Smooth muscle cell of bladder (primary cell): ENCODE results near the gene SMIM1. TPM values are rescaled to one million over a fixed set of nuclear protein-coding genes. Genes with fewer than 3 reads are reported as not detected.

Source experiments
- total RNA-seq: library from RNA; depleted of rRNA; stranded (reverse); fragments of >200 nt; gene quantifications from 2 replicates; pipeline ENCODE4 v1.2.3, GENCODE V29; 2014

The SMIM1 gene, protein sequence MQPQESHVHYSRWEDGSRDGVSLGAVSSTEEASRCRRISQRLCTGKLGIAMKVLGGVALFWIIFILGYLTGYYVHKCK
- total RNA-seq = 2.0 and 2.6 TPM in 2 replicates

DNA sequence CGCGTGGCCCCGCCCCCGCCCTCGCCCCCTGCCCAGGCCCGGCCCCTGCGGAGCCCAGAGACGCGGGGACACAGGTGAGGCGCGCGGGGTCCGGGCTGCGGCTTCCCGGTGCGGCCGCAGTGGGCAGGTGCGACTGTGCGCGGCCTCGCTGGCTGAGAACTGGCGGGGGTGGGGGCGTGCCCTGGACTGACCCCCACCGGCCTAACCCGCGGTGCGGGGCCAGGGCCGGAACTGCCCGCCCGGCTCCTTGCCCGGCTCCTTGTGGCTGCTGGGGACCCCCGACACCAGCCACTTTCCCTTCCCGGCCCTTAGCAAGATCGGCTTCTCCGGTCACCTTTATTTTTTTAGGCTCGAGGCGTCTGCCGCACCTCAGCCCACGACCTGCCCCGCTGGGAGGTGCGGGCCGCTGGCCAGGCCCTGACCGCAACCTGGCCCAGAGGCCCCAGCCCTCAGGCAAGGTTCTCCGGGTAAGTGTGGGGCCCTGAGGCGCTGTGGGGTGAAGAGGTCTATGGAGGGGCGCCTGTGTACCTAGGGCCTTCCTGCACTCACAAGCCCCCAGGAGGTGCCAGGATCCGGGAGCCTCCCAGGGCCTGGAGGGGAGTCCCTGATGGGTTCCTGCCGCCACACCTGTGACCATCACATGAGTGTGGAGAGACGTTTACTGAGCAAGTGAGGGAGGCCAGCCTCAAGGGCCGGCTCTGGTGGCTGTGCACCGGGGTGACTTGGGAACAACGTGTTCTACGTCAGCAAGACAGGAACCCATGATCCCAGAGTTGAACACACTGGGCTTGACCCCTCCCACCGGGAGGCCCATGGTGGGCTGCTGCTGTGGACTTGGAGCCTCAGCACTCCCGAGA lies at the start of gene SMIM1:
SMIM1 (plus strand) TSS at position 35 of the 857 bp plus-strand sequence. CDS start 2,625 bp downstream, outside the sequence.

DNA sequence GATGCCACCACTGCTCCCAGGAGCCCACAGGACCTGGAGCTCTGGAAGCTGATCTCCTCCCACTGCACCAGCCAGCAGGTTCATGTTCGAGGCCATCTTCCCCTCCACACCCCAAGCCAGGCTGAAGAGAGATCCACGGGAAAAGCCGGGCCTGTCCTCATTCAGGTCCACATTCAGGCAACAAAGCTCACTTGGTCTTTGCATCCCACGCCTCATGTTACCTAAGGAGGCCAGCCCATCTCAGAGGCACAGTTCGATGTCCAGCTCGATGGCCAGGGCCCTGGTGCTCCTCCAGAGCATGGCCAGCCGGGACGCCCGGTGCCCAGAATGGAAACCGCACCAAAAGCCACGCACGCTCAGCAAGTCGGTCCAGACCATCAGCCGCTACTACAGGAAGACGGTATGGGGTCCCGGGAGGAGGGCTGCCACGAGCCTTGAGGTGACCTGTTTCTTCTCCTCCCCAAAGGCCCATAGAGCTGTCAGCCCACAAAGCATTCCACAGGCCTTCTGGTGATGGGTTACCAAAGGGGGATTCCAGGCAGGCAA lies 20.1 kb upstream of the SMIM1 start, which contains the start of gene CCDC27:
CCDC27 (plus strand) TSS at position 51 of the 546 bp plus-strand sequence; CDS start at position 83, 32 bp downstream.

DNA sequence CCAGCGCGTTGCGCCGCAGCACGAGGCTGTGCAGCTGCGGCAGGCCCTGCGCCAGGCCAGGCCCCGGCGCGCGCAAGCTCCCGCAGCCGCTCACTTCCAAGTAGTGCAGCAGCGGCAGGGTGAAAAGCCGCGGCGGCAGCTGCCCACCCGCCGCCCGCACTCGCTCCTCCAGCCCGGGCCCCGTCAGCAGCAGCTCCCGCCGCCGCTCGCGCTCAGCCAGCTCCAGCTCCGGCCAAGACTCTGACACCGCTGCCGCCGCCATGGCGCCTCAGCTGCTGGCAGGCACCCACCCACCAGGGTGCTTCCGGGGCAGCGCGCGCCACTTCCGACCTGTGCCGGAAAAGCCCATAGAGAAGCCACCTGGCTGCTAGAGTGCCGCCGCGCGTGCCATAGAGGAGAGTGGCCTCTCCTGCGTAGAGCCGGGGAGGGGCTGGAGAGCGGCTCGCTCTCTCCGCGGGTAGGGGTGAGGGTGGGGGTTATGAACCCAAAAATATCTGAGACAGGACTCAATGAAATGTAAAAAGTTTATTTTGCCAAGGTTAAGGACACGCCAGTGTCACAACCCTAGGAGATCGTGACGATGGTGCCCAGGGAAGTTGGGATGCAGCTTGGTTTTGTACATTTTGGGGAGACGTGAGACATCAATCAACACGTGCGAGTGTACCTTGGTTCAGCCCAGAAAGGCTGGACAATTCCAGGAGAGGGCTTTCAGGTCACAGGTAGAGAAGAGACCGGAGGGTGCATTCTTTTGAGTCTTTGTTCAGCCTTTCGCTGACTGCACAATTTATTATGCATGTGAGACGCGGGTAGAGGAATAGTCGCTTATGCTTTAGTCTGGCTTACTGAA lies 23.9 kb downstream of the SMIM1 start, which contains the start of gene LRRC47:
LRRC47 (minus strand) TSS at position 284 of the 847 bp plus-strand sequence; CDS start at position 262, 22 bp downstream.

Other genes starting within 250 kb of the SMIM1 start
- 3.0 and 25.9 TPM in 2 replicates for gene MEGF6, start 161.2 kb upstream of the SMIM1 start, total RNA-seq
- 22.4 and 24.9 TPM in 2 replicates for gene TPRG1L, start 147.7 kb upstream of the SMIM1 start, total RNA-seq
- 12.1 and 15.7 TPM in 2 replicates for gene WRAP73, start 122.6 kb upstream of the SMIM1 start, total RNA-seq
- gene TP73, start 120.2 kb upstream of the SMIM1 start, total RNA-seq = not detected in 2 replicates
- not detected in 2 replicates for gene CCDC27, start 20.3 kb upstream of the SMIM1 start, total RNA-seq
- 21.5 and 32.5 TPM in 2 replicates for gene LRRC47, start 23.7 kb downstream of the SMIM1 start, total RNA-seq
- gene CEP104, start 84.5 kb downstream of the SMIM1 start, total RNA-seq = 15.2 and 24.8 TPM in 2 replicates
- 7.9 and 8.2 TPM in 2 replicates for gene DFFB, start 84.7 kb downstream of the SMIM1 start, total RNA-seq
- gene C1orf174, start 127.5 kb downstream of the SMIM1 start, total RNA-seq = 18.2 and 25.4 TPM in 2 replicates